Muscle of arm (tissue), 12 donors: ENCODE data around the gene GALNT8. TPM values are rescaled to one million over a fixed set of nuclear protein-coding genes. Genes with fewer than 3 reads are reported as not detected.
"Not testable (repeated sequence)": the region's sequence is repeated elsewhere in the genome, so short reads cannot be mapped to it uniquely, and the experiment has no call there.

Source experiments
- DNase-seq: peaks from one replicate; pipeline ENCODE4 v3.0.0-alpha.2; 2013
- polyA plus RNA-seq, 12 donors: library from polyadenylated mRNA; unstranded; fragments of 120-200 nt; gene quantifications; one replicate each; pipeline ENCODE4 v1.2.1, GENCODE V29; 2013; ENCODE audit not compliant: insufficient read length in 12 of 12

Gene GALNT8
- polyA plus RNA-seq, 12 donors, result 3.3 to 6.1 (median 5.5) TPM; not detected in 2

- no peak for DNase-seq
Measured at GRCh38 chr12:4742416-4742970, 22.3 kb downstream of the GALNT8 start.

DNA sequence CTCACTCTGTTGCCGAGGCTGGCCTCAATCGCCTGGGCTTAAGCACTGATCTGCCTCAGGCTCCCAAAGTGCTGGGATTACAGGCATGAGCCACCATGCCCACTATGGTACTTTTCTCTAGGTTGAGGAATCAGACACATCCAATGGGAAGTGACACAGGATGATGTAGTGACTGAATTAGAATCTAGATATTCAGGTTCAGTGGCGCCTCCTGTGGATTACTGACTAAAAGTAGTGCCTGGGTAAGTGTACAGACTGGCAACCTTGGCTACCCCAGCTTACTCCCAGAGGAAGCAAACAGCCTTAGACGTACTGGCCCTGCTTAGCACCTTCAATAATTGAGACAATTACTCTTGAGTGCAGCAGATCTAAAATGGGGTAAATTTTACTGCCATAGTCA lies 22.8 kb downstream of the GALNT8 start:
- no peak for DNase-seq

DNA sequence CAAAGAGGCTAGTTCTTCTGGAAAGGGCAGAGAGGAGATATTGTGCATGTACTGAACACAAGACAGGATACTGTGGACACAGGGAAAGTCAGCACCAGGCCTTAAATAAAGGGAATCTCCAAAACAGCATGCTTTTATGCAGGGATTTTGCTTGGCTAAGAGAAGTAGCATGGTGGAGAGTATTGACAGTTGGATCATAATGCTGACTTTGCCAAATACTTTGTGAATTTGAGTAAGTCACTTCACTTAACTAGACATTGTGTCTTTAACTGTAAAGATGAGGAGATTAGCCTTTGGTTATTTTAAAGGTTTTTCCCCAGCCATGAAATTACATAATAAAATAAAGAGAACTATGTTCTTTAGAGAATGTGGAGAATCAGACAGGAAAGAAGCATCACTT lies 24.5 kb downstream of the GALNT8 start:
- DNase-seq, result no peak

DNA sequence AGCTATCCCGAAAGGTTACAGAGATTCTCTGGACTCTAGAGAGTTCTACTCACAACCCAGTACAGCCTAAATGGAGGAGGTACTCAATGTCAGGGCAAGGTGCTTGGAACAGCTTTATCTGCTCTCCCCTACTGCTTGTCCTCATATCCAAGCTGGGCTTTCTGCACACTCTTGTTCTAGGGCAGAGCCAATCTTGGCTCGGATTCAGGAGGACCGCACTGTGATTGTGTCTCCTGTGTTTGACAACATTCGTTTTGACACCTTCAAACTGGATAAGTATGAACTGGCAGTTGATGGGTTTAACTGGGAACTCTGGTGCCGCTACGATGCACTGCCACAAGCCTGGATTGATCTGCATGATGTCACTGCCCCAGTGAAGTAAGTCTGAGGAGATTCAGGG lies 25.0 kb downstream of the GALNT8 start:
- DNase-seq, result no peak

DNA sequence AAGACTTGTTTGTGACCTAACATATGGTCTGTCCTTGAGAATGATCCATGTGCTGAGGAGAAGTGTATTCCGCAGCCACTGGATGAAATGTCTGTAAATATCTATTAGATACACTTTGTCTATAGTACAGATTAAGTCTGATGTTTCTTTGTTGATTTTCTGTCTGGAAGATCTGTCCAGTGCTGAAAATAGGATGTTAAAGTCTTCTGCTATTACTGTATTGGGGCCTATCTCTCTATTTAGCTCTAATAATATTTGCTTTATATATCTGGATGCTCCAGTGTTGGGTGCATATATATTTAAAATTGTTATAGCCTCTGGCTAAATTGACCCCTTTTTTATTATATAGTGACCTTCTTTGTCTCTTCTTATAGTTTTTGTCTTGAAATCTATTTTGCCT lies 31.5 kb downstream of the GALNT8 start:
- DNase-seq, result not testable (repeated sequence)

DNA sequence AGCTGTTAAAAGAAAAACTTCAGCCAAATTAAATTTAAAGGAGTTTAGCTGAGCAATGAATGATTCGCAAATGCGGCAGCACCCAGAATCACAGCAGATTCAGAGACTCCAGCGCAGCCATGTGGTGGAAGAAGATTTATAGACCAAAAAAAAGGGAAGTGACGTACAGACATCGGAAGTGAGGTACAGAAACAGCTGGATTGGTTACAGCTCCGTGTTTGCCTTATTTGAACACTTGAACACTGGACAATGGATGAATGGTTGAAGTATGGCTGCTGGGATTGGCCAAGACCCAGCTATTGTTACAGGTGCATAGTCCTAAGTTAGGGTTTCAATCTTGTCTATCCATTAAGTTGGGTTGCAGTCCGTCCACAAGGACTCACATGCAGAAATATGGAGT lies 42.6 kb downstream of the GALNT8 start:
- no peak for DNase-seq

GRCh38 chr12:4763549-4763948 lies 43.3 kb downstream of the GALNT8 start:
- DNase-seq, result peak; percentile 23

DNA sequence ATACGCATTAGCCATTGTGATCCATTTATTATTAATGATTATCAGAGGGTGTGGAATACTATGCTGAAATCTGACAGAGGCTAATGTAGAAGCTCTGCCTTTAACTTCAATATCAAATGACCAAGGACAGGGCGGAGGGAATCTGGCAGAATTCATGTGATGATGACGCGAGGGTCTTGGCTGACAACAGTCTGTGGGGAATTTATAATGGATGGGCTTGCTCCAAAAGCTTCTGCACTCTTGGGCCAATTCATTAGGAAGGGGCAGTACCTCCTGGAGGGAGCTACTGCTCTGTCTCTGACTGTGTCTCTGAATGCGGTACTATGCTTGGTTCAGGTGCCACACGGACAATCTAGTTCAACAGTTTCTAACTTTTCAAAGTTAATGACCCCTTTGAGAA lies 46.2 kb downstream of the GALNT8 start:
- peak; percentile 74 for DNase-seq

DNA sequence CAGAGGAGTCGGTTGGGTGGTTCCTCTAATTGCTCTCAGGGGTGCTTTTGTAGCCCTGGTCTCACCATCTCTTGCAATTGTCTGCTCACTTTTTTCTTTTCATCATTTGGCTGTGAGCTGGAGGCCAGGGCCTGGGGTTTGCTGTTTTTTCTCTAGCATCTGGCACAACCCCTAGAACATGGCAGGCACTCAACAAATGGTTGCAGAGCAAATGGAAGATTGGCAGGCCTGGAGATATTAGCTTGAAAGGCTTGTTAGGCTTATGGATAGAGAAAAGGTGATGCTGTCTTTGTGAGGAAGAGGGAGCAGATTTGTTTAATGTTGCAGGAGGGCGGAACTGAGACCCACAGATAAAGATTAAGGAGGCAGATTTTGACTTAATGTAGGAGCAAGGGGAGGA lies 47.0 kb downstream of the GALNT8 start:
- no peak for DNase-seq

DNA sequence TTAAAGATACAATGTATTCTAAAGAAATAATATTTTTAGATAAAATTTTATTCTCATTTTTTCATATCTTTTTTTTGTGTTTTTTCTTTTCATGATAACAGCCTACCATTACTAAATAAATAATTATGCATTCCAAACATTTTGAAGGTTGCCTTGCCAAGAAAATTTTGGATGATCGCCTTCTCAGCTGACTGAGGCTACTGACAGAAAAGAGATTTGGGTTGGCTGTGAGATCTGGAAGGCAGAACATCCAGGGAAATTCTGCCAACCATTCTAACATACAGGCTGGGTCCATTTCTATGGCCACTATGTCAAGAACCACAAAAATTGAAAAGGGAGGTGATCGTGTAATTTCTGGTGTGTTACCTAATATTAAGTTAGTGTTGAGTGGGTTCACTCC lies 48.1 kb downstream of the GALNT8 start:
- DNase-seq, result no peak

GRCh38 chr12:4769073-4769472 lies 48.9 kb downstream of the GALNT8 start:
- DNase-seq, result no peak

- no peak for DNase-seq
Measured at GRCh38 chr12:4771172-4771959, 51.2 kb downstream of the GALNT8 start.

DNA sequence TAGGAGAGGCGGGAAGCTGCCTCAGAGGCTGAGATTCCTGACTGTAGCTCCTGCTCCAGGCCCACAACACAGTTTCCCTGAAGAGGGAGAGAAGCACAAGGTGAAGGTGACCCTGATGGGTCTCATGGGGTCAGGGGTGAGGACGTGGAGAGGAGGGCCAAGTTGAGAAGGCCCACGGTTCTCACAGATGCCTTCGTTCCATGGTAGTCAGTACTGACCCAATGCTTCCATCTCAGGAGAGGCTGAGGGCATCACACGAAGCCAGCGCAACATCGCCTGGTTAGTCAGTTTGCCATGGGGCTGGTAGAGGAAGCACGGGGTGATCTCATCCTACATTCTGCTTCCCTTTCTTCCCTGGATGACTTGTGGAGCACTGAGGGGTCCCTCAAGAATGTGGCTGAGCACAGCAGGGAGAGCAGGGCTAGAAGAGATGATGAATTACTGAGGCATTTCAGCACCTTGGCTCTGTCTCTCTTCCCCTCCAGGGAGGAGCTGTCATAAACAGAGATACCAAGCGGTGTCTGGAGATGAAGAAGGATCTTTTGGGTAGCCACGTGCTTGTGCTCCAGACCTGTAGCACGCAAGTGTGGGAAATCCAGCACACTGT lies 51.9 kb downstream of the GALNT8 start:
- DNase-seq, result no peak

DNA sequence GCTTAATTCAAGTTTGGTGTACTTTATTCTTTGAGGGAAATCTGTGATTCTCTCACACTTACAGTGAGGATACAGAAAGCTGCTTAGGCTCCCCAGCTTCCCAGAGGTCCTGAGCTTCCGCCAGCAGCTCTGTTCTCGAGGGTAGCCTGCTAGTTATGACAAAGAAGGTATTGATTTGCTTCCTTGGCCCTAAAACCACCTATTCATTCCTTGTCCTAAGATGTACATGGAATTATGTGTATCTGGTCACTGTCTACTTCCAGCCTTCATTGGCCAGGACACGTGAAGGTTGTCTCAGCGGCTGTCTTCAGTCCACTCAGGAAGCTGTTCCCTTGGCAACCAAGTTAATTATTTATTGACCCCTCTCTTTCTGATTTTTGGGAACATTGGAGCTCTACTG lies 55.7 kb downstream of the GALNT8 start:
- no peak for DNase-seq

GRCh38 chr12:4779749-4780148 lies 59.5 kb downstream of the GALNT8 start:
- DNase-seq, result no peak

GRCh38 chr12:4780641-4781611 lies 60.7 kb downstream of the GALNT8 start:
- DNase-seq, result peak; percentile 25

GRCh38 chr12:4784404-4785054 lies 64.3 kb downstream of the GALNT8 start:
- no peak for DNase-seq

- no peak for DNase-seq
Measured at GRCh38 chr12:4786795-4787194, 66.6 kb downstream of the GALNT8 start.

DNA sequence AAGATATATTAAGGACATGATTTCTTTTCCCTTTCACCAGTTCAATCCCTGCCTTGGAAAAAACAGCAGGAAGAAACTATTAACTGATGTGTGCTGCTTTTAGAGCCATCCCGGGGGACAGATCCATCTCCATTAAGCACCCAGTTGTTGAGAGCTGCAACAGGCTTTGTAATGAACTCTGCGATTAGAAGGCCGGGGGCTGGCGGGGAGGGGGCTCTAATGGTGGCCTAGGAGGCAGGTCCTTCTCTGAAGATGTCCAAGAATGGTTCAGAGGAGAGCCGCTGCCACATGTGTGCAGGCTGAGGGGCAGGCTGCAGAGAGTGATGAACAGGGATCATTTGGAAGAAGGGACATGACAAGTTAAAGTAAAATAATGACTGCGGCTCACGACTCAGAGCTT lies 67.8 kb downstream of the GALNT8 start:
- no peak for DNase-seq

GRCh38 chr12:4789776-4790175 lies 69.6 kb downstream of the GALNT8 start:
- DNase-seq, result no peak

DNA sequence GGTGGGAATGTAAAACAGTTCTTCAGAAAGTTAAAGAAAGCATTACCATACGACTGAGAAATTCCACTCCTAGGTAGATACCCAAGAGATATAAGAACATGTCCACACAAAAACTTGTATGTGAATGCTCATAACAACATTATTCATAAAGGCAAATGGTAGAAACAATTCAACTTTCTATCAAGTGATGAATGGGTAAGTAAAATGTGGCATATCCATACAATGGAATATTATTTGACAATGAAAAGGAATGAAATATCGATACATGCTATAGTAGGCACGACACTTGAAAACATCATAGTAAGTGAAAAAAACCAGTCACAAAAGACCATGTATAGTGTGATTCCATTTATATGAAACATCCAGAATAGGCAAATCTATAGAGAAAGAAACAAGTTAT lies 71.3 kb downstream of the GALNT8 start:
- DNase-seq, result no peak

- DNase-seq, result no peak
Measured at GRCh38 chr12:4794491-4794890, 74.3 kb downstream of the GALNT8 start.
